Choroid plexus epithelial cell (primary cell): Measurements from ENCODE around the gene CACNA1E.

Experiments used
- DNase-seq: peaks from one replicate; pipeline ENCODE4 v3.0.0-alpha.2; 2010; ENCODE audit warnings: low read depth
- H3K4me3 ChIP-seq: 2 replicates; pipeline ENCODE4 v1.5.1; 2011; ENCODE audit warnings: low read depth, mild to moderate bottlenecking, control low read depth, low read length, moderate library complexity
- CTCF ChIP-seq: conservative IDR thresholded peaks from 2 replicates; pipeline ENCODE4 v1.5.1; 2011; ENCODE audit warnings: low read depth, mild to moderate bottlenecking, control low read depth, inconsistent platforms, low read length, moderate library complexity

The CACNA1E gene

GRCh38 chr1:181651276-181651675 is 168.0 kb downstream of the CACNA1E start:
- no peak overlapping the region for H3K4me3 ChIP-seq
- TF ChIP-seq CTCF, result no peak
- no peak for DNase-seq

GRCh38 chr1:181655756-181656155 is 172.4 kb downstream of the CACNA1E start:
- DNase-seq, result no peak
- no peak for TF ChIP-seq CTCF

GRCh38 chr1:181656491-181656890 is 173.2 kb downstream of the CACNA1E start:
- no peak for DNase-seq
- no peak for TF ChIP-seq CTCF
- no peak overlapping the region for H3K4me3 ChIP-seq

More at GRCh38 chr1:181655756-181656155, 172.4 kb downstream of the CACNA1E start:
- no peak overlapping the region for H3K4me3 ChIP-seq

GRCh38 chr1:181658581-181658980 is 175.3 kb downstream of the CACNA1E start:
- H3K4me3 ChIP-seq, result no peak overlapping the region
- TF ChIP-seq CTCF, result no peak
- no peak for DNase-seq

GRCh38 chr1:181659321-181659957 is 176.1 kb downstream of the CACNA1E start:
- DNase-seq, result no peak
- no peak overlapping the region for H3K4me3 ChIP-seq
- TF ChIP-seq CTCF, result no peak

GRCh38 chr1:181660621-181661020 is 177.3 kb downstream of the CACNA1E start:
- no peak overlapping the region for H3K4me3 ChIP-seq
- DNase-seq, result no peak

More at GRCh38 chr1:181660621-181661020, 177.3 kb downstream of the CACNA1E start:
- TF ChIP-seq CTCF, result no peak
